SK-N-SH treated with all-trans-retinoic acid at 6 μM for 48 hours (cell line): ENCODE results near the gene SMYD3.

Experiments
- ATAC-seq: fragments of 200-7000 bp; cut with Tn5 transposase; 3 replicates; pipeline ENCODE4 v1.9.1; 2020; ENCODE audit warnings: mild to moderate bottlenecking, moderate library complexity
- BACH2 ChIP-seq: fragments of 250-450 bp; sonication (Bioruptor Pico); IDR thresholded peaks from 2 replicates; pipeline ENCODE4 v1.9.0; 2021; ENCODE audit warnings: mild to moderate bottlenecking, borderline replicate concordance
- CSDC2 ChIP-seq: fragments of 250-450 bp; sonication (Bioruptor Pico); IDR thresholded peaks from 2 replicates; pipeline ENCODE4 v1.5.0; 2020; ENCODE audit warnings: mild to moderate bottlenecking, moderate library complexity
- ESRRG ChIP-seq: fragments of 250-450 bp; sonication (Bioruptor Pico); IDR thresholded peaks from 2 replicates; pipeline ENCODE4 v1.6.1; 2021; ENCODE audit warnings: mild to moderate bottlenecking
- GLIS3 ChIP-seq: fragments of 250-450 bp; sonication (Bioruptor Pico); IDR thresholded peaks from 2 replicates; pipeline ENCODE4 v1.5.0; 2020; ENCODE audit warnings: mild to moderate bottlenecking, moderate library complexity
- ISL1 ChIP-seq: fragments of 250-450 bp; sonication (Bioruptor Pico); IDR thresholded peaks from 2 replicates; pipeline ENCODE4 v2.1.2; 2022; ENCODE audit warnings: mild to moderate bottlenecking, moderate library complexity
- RARB ChIP-seq: fragments of 250-450 bp; sonication (Bioruptor Pico); IDR thresholded peaks from 2 replicates; pipeline ENCODE4 v1.8.0; 2021; ENCODE audit warnings: mild to moderate bottlenecking, moderate library complexity
- SNAI2 ChIP-seq: fragments of 250-450 bp; sonication (Bioruptor Pico); IDR thresholded peaks from 2 replicates; pipeline ENCODE4 v1.5.0; 2020; ENCODE audit warnings: mild to moderate bottlenecking, moderate library complexity
- TCF4 ChIP-seq: fragments of 250-450 bp; sonication (Bioruptor Pico); IDR thresholded peaks from 2 replicates; pipeline ENCODE4 v1.8.0; 2021; ENCODE audit warnings: mild to moderate bottlenecking, moderate library complexity, borderline replicate concordance
- TOX ChIP-seq: fragments of 250-450 bp; sonication (Bioruptor Pico); IDR thresholded peaks from 2 replicates; pipeline ENCODE4 v1.8.0; 2021; ENCODE audit warnings: mild to moderate bottlenecking, moderate library complexity, borderline replicate concordance
- ZC3H10 ChIP-seq: fragments of 250-450 bp; sonication (Bioruptor Pico); IDR thresholded peaks from 2 replicates; pipeline ENCODE4 v1.5.1; 2021; ENCODE audit warnings: mild to moderate bottlenecking, moderate library complexity
- ZFP3 ChIP-seq: fragments of 250-450 bp; sonication (Bioruptor Pico); IDR thresholded peaks from 2 replicates; pipeline ENCODE4 v1.5.0; 2020; ENCODE audit warnings: mild to moderate bottlenecking, moderate library complexity
- ZFP30 ChIP-seq: fragments of 450-650 bp; formaldehyde crosslinking; IDR thresholded peaks from 2 replicates; pipeline ENCODE4 v1.5.0; 2022; ENCODE audit warnings: mild to moderate bottlenecking, moderate library complexity
- ZNF70 ChIP-seq: fragments of 450-650 bp; formaldehyde crosslinking; IDR thresholded peaks from 2 replicates; pipeline ENCODE4 v1.5.0; 2020; ENCODE audit warnings: mild to moderate bottlenecking, moderate library complexity
- ZNF8 ChIP-seq: fragments of 450-650 bp; formaldehyde crosslinking; IDR thresholded peaks from 2 replicates; pipeline ENCODE4 v1.5.0; 2020; ENCODE audit warnings: mild to moderate bottlenecking, moderate library complexity
- TF ChIP-seq, protein P1 (sequence below): fragments of 250-450 bp; sonication (Bioruptor Pico); IDR thresholded peaks from 2 replicates; pipeline ENCODE4 v1.8.0; 2020; ENCODE audit warnings: mild to moderate bottlenecking, moderate library complexity, borderline replicate concordance
- TF ChIP-seq, protein P2 (sequence below): fragments of 250-450 bp; sonication (Bioruptor Pico); IDR thresholded peaks from 2 replicates; pipeline ENCODE4 v1.5.1; 2020; ENCODE audit warnings: low read depth, mild to moderate bottlenecking, moderate library complexity
- TF ChIP-seq, protein P3 (sequence below): fragments of 250-450 bp; sonication (Bioruptor Pico); IDR thresholded peaks from 2 replicates; pipeline ENCODE4 v1.5.0; 2020; ENCODE audit warnings: mild to moderate bottlenecking, moderate library complexity
- TF ChIP-seq, protein P4 (sequence below): fragments of 250-450 bp; sonication (Bioruptor Pico); IDR thresholded peaks from 2 replicates; pipeline ENCODE4 v1.5.1; 2021; ENCODE audit warnings: mild to moderate bottlenecking, moderate library complexity
- TF ChIP-seq, protein P5 (sequence below): fragments of 250-450 bp; sonication (Bioruptor Pico); IDR thresholded peaks from 2 replicates; pipeline ENCODE4 v1.8.0; 2021; ENCODE audit warnings: low read depth, mild to moderate bottlenecking, moderate library complexity, borderline replicate concordance

Gene SMYD3

DNA sequence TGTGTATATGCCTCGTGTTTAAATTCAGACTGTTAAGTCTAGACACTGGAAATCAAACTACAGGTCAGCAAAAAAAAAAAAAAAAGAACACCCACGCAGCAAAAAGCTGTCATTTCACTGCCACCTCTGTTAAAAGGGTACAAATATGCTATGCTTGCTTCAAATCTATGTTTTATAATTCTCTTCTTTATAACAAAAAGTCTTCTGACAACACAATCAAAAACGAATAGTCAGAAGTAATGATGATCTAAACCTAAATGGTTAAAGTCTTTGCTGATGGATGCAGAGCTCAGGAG lies 438.9 kb downstream of the SMYD3 start:
- ATAC-seq = no peak

DNA sequence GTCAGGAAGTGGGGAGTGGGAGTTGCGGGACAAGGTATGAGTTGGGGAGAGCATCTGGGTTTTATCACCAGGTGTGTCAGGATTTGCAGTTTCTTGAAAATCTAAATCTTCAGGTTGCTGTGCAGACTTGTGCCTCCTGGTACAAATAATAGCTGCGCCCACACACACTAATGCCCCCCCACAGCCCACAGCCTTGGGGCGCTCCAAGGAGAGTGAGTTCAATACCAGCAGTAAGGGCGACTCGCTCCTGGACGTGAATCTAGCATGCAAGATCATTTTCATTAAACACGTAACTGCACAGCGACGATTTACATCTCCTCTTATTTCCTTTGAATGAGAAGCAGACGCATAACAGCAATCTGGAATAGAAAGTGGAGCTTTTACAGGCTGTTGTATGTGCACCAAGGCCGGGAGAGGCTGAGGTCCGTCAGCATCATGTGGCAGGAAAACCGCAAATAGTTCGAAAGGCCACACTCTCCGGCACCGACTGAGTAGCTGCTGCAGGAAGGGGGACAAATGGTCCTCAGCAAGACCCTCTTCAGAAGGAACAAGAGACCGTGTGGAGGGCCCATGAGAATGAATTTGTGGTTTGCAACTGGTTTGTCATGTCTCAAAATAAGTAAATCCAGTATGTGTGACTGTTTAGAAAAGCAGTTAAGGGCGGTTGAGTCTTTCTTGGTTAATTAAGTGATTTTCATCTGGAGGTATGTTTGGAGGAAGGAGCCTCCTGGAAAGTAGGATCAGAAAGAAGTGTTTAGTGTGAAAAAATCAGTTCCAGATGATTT lies 439.5 kb downstream of the SMYD3 start:
- TF ChIP-seq, protein P1, sequence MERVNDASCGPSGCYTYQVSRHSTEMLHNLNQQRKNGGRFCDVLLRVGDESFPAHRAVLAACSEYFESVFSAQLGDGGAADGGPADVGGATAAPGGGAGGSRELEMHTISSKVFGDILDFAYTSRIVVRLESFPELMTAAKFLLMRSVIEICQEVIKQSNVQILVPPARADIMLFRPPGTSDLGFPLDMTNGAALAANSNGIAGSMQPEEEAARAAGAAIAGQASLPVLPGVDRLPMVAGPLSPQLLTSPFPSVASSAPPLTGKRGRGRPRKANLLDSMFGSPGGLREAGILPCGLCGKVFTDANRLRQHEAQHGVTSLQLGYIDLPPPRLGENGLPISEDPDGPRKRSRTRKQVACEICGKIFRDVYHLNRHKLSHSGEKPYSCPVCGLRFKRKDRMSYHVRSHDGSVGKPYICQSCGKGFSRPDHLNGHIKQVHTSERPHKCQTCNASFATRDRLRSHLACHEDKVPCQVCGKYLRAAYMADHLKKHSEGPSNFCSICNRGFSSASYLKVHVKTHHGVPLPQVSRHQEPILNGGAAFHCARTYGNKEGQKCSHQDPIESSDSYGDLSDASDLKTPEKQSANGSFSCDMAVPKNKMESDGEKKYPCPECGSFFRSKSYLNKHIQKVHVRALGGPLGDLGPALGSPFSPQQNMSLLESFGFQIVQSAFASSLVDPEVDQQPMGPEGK (CRISPR knock-in tag) = no peak
- TF ChIP-seq TOX (CRISPR knock-in tag) = no peak
- TF ChIP-seq ISL1 (CRISPR knock-in tag) = no peak
- no peak for TF ChIP-seq CSDC2
- no peak for TF ChIP-seq ESRRG (CRISPR knock-in tag)
- TF ChIP-seq TCF4 (CRISPR knock-in tag) = no peak
- no peak for ATAC-seq

More for the DNA sequence above, 438.9 kb downstream of the SMYD3 start:
- TF ChIP-seq ZFP3 (CRISPR knock-in tag) (no peak), RARB (CRISPR knock-in tag) (no peak)
- TF ChIP-seq, protein P1 (CRISPR knock-in tag) = no peak
- TF ChIP-seq, protein P2, sequence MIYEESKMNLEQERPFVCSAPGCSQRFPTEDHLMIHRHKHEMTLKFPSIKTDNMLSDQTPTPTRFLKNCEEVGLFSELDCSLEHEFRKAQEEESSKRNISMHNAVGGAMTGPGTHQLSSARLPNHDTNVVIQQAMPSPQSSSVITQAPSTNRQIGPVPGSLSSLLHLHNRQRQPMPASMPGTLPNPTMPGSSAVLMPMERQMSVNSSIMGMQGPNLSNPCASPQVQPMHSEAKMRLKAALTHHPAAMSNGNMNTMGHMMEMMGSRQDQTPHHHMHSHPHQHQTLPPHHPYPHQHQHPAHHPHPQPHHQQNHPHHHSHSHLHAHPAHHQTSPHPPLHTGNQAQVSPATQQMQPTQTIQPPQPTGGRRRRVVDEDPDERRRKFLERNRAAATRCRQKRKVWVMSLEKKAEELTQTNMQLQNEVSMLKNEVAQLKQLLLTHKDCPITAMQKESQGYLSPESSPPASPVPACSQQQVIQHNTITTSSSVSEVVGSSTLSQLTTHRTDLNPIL (CRISPR knock-in tag) = no peak
- TF ChIP-seq, protein P3, sequence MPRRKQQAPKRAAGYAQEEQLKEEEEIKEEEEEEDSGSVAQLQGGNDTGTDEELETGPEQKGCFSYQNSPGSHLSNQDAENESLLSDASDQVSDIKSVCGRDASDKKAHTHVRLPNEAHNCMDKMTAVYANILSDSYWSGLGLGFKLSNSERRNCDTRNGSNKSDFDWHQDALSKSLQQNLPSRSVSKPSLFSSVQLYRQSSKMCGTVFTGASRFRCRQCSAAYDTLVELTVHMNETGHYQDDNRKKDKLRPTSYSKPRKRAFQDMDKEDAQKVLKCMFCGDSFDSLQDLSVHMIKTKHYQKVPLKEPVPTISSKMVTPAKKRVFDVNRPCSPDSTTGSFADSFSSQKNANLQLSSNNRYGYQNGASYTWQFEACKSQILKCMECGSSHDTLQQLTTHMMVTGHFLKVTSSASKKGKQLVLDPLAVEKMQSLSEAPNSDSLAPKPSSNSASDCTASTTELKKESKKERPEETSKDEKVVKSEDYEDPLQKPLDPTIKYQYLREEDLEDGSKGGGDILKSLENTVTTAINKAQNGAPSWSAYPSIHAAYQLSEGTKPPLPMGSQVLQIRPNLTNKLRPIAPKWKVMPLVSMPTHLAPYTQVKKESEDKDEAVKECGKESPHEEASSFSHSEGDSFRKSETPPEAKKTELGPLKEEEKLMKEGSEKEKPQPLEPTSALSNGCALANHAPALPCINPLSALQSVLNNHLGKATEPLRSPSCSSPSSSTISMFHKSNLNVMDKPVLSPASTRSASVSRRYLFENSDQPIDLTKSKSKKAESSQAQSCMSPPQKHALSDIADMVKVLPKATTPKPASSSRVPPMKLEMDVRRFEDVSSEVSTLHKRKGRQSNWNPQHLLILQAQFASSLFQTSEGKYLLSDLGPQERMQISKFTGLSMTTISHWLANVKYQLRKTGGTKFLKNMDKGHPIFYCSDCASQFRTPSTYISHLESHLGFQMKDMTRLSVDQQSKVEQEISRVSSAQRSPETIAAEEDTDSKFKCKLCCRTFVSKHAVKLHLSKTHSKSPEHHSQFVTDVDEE = no peak

DNA sequence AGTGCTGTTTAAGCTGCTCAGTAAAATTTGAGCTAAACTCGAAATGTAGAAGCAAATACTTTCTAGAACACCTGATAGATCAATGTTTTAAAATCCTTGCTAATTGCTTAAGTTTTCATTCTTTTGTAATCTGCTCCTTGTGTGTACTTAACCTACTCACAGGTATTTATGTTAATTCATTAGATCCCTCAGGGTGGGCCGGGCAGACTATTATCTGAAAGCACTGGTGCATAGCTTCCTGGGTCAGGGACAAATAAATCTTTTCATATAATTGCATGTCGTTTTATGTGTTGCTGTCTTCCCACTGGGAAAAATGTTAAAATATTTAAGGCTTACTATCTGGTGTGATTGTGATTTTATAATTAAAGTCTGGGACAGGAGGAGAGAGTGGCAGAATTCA lies 440.5 kb downstream of the SMYD3 start:
- ATAC-seq = no peak
- TF ChIP-seq TCF4 (CRISPR knock-in tag) = no peak
- TF ChIP-seq RARB (CRISPR knock-in tag) = no peak
- TF ChIP-seq ZC3H10 (CRISPR knock-in tag) = no peak
- TF ChIP-seq SNAI2 (CRISPR knock-in tag) = no peak
- no peak for TF ChIP-seq ZNF8 (CRISPR knock-in tag)
- no peak for TF ChIP-seq CSDC2
- no peak for TF ChIP-seq ZNF70 (CRISPR knock-in tag)
- TF ChIP-seq BACH2 = no peak
- TF ChIP-seq, protein P4, sequence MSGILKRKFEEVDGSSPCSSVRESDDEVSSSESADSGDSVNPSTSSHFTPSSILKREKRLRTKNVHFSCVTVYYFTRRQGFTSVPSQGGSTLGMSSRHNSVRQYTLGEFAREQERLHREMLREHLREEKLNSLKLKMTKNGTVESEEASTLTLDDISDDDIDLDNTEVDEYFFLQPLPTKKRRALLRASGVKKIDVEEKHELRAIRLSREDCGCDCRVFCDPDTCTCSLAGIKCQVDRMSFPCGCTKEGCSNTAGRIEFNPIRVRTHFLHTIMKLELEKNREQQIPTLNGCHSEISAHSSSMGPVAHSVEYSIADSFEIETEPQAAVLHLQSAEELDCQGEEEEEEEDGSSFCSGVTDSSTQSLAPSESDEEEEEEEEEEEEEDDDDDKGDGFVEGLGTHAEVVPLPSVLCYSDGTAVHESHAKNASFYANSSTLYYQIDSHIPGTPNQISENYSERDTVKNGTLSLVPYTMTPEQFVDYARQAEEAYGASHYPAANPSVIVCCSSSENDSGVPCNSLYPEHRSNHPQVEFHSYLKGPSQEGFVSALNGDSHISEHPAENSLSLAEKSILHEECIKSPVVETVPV (CRISPR knock-in tag) = no peak
- no peak for TF ChIP-seq ZFP30 (CRISPR knock-in tag)
- TF ChIP-seq, protein P5, sequence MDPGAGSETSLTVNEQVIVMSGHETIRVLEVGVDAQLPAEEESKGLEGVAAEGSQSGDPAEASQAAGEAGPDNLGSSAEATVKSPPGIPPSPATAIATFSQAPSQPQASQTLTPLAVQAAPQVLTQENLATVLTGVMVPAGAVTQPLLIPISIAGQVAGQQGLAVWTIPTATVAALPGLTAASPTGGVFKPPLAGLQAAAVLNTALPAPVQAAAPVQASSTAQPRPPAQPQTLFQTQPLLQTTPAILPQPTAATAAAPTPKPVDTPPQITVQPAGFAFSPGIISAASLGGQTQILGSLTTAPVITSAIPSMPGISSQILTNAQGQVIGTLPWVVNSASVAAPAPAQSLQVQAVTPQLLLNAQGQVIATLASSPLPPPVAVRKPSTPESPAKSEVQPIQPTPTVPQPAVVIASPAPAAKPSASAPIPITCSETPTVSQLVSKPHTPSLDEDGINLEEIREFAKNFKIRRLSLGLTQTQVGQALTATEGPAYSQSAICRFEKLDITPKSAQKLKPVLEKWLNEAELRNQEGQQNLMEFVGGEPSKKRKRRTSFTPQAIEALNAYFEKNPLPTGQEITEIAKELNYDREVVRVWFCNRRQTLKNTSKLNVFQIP (CRISPR knock-in tag) = no peak
- no peak for TF ChIP-seq GLIS3 (CRISPR knock-in tag)
- TF ChIP-seq, protein P1 (CRISPR knock-in tag) = no peak
- TF ChIP-seq ZFP3 (CRISPR knock-in tag) = no peak
